HG02642 (cell line): ENCODE data around the gene ASAP2.

ENCODE experiments used
- ATAC-seq: cut with Tn5 transposase; IDR thresholded peaks from one replicate; pipeline ENCODE4 v1.9.1; 2021; ENCODE audit warnings: mild to moderate bottlenecking; ENCODE audit not compliant: unreplicated experiment, poor library complexity

The ASAP2 gene

GRCh38 chr2:9269695-9270360 is 63.2 kb downstream of the ASAP2 start:
- ATAC-seq: no peak

GRCh38 chr2:9271091-9271490 is 64.5 kb downstream of the ASAP2 start:
- ATAC-seq: no peak

- no peak for ATAC-seq
These were observed 65.1 kb downstream of the ASAP2 start for GRCh38 chr2:9271691-9272090.

GRCh38 chr2:9273486-9274130 is 67.0 kb downstream of the ASAP2 start:
- ATAC-seq: no peak

- no peak for ATAC-seq
These were observed 68.2 kb downstream of the ASAP2 start for GRCh38 chr2:9274701-9275343.

- ATAC-seq: no peak
These were observed 68.8 kb downstream of the ASAP2 start for GRCh38 chr2:9275399-9275798.

- no peak for ATAC-seq
These were observed 69.5 kb downstream of the ASAP2 start for GRCh38 chr2:9276074-9276473.

GRCh38 chr2:9276901-9277451 is 70.4 kb downstream of the ASAP2 start:
- no peak for ATAC-seq

- ATAC-seq: no peak
These were observed 71.8 kb downstream of the ASAP2 start for GRCh38 chr2:9278439-9278838.

- ATAC-seq: no peak
These were observed 72.8 kb downstream of the ASAP2 start for GRCh38 chr2:9279426-9279825.

GRCh38 chr2:9280224-9280623 is 73.6 kb downstream of the ASAP2 start:
- no peak for ATAC-seq

GRCh38 chr2:9281145-9281544 is 74.5 kb downstream of the ASAP2 start:
- ATAC-seq: no peak

- no peak for ATAC-seq
These were observed 75.8 kb downstream of the ASAP2 start for GRCh38 chr2:9282128-9283112.

- no peak for ATAC-seq
These were observed 78.1 kb downstream of the ASAP2 start for GRCh38 chr2:9284521-9285297.

- ATAC-seq: no peak
These were observed 78.8 kb downstream of the ASAP2 start for GRCh38 chr2:9285385-9285920.

- ATAC-seq: no peak
These were observed 79.3 kb downstream of the ASAP2 start for GRCh38 chr2:9285921-9286320.

GRCh38 chr2:9286554-9287399 is 80.2 kb downstream of the ASAP2 start:
- ATAC-seq: no peak

GRCh38 chr2:9287400-9288045 is 80.9 kb downstream of the ASAP2 start:
- no peak for ATAC-seq
